ENCODE measurements around the gene PAK1.

DNA sequence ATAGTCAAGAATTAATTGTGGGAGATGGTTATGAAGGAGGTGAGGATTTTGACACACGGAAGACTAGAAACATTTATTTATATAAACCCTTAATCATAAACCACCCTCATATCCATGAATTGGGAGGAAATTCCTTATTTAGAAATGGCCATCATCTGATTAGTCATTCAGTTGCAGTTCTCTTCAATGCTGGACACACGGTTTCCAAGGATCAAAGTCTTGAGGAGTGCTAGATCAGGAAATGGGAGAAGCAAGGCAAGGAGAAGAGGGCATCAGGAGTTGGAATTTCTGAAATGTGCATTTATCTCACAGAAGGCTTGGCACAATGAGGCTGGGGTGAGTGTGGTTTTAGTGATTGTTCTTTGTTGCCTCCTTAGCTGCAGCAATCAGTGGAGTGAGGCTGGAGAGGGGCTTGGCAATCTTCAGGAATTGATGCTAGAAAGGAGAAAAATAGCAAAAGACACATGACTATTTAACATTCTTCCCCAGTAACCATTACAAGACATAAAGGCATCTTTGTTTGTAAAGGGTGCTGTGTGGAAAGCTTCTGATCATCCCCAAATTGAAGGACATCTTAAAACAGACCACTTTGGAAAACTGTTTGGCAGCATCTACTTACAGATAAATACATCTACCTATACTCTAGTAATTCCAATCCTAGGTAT is 150.8 kb downstream of the PAK1 start:
- TF ChIP-seq CTCF (IDR thresholded peaks at IDR 0.05) (no peak), POLR2A (IDR thresholded peaks at IDR 0.05) (no peak), EP300 (IDR thresholded peaks at IDR 0.05) (no peak), POLR2AphosphoS5 (IDR thresholded peaks at IDR 0.05) (no peak)
